ENCODE results near the gene P2RY8.
"Not testable (repeated sequence)": the region's sequence is repeated elsewhere in the genome, so short reads cannot be mapped to it uniquely, and the experiment has no call there.

Gene P2RY8

DNA sequence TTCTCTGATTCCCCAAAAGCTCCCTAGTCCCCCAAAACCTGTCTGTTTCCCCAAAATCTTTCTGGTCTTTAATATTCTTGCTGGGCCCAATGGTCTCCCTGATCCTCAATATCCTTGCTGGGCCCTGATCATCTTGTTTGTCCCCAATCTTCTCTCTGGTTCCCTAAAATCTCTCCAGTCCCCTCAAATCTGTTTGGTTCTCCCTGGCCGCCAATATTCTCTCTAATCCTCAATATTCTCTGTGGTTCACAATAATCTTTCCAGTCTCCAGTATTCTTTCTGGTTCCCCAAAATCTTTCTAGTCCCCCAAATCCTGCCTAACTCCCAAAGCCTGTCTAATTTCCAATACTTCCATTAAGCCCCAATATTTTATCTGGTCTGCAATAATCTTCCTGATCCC, 18.5 kb downstream of the P2RY8 start:
- DNase-seq = no peak

- no peak for DNase-seq
Observed at GRCh38 chrX:1516596-1517104, 20.3 kb downstream of the P2RY8 start.

DNA sequence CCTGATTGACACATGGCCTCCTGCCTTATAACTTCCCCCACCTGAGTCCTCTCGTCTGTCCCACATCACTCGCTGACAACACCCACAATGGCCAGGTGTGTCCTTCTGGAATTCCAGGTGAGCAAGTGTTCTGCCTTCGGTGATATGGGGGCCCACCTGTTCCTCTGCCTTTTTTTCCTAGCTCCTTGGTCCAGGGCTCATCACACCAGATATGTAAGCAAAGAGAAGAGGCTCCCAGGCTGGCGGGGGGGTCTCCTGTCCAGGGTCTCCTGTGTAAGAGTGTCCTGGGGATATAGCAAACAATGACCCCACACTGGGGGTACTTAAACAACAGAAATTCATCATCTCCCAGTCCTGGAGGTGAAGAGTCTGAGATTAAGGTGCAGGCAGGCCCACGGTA, 25.2 kb downstream of the P2RY8 start:
- no peak for DNase-seq

DNA sequence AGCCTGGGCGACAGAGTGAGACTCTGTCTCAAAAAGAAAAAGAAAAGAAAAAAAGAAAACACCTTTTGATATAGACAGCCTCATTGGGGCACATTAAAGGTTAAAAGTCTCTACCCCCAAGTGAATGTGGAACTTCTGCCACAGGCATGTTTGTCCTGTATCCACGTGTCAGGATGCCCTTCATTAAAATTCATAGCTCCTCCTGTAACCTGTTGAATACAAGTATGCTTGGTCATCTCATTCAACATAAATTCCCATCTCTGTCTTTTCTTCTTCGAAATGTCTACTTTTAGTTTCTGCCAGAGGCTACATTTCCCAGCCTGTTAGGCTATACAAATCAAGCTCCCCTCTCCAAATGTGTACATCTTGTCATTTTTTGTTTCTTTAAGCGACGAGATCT, 25.8 kb downstream of the P2RY8 start:
- no peak for DNase-seq

DNA sequence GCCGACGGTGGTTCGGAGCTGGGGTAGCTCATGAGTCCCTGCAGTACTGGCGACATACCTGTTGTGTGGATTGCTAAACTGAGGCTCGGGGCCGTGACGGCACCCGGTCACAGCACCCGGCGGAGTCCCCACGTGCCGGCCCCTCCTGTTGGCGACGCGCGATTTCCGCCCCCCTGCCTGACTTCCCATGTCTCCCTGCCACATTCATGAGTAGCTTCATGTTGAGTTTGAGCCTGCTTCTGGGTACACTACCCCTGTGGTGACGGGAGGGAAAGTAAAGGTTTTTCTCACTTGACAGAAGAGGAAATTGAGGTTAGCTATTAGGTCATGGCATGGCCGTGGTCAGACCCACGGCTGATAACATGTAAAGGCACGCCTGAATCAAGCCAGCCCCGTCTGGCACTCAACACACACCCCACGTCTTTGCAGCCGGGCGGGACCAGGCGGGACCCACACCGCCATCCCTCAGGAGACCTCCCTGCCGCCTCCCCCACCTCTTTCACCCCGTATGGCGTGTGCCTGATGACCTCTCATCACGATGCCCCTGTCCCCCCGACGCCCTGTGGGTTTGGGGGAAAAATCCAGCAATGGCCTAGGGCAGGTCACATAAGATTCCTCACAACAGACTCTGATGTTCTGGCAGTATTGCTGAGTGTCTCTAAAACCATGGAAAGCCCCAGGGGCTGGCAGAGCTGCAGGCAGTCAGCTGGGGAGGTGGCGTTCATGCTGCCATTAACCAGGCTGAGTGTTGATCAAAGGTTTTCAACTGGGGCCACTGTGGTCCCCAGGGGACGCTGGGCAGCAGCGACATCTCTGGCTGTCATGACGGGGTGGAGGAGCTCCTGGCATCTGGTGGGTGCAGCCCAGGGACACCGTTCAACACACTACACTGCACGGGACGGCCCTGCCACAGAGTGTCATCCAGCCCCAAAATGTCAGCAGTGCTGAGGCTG, 29.2 kb downstream of the P2RY8 start:
- no peak for DNase-seq

DNA sequence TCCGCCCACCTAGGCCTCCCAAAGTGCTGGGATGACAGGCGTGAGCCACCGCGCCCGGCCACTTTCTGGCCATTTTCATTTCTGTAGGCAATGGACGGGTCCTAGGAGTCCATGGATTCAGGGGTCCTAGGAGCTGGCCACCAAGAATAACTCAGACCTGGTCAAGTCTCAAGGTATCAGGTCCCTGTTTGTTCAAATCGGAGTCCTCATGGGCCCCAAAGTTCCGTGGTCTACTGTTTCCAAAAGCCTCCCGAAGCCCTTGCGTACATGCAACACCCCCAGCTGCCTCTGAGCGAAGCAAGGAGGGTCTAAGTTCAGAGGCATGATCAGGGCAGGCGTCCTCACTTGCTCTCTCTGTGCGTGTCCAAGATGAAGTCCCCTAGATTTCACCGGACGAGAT, 30.1 kb downstream of the P2RY8 start:
- DNase-seq = no peak

GRCh38 chrX:1502853-1503252, 34.1 kb downstream of the P2RY8 start:
- no peak for DNase-seq

GRCh38 chrX:1502241-1502640, 34.7 kb downstream of the P2RY8 start:
- DNase-seq = no peak

GRCh38 chrX:1500701-1501624, 36.0 kb downstream of the P2RY8 start:
- DNase-seq = no peak

DNA sequence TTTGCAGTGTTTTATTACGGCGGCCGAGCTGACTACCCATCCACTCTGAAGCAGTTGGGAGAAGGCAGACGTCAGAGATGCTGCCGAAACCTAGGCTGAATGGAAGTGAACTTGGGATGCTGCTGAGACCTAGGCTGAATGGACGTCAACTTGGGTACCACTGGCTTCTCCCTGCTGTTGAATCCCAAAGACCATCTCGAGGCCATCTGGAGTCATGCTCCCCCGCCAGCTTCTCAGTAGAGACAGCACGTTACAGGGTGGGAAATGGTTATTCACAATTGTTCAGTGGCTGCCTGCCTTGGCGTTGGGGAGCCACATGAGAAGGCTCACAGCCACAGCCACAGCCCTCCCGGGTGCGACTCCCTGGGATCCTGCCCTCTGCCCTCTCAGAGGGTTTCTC, 40.9 kb downstream of the P2RY8 start:
- DNase-seq = no peak

DNA sequence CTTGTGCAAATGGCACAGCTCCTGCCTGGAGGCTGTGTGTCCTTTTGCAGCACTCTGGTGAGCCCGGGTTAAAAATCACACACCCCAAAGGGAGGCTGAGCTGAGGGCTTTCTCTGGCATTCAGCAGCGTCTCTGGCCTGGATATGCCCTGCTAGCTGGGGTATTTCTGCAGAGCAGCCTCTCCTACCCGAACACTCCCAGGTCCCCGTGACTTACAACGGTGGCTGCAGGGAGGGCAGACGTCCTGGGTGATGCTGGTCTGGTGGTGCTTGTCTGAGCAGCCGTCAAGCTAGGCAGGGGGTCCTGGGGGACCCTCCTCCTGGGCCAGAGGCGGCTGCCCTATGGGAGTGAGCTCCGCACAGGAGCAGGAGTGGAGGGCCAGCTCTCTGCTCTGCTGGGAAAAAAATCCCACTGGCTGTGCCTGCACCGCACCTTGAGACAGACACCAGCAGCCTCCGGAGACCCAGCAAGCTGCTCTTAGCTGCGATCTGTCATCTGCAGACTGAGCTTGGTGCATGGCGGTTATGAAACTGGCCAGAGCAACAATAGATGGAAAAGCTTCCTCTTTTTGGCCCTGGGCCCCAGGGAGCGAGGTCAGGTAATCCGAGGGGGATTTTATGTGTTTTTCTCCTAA, 43.0 kb downstream of the P2RY8 start:
- DNase-seq = no peak

DNA sequence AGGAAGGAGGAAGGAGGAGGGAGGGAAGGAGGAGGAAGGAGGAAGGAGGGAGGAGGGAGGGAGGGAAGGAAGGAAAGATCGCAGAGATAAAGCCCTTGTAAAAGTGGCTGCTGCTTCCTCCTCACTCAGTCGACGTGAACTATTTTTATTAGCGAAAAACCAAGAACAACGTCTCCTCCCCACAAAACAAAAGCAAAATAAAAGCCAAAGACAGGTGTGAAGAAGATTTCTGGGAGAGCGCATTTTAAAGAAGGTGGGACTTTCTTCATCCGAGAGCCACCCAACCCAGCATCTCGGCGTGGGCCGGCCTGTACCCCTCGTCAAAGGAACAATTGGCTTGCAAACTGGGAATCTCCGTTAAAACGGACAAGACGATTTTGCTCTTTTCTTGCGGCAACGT, 43.6 kb downstream of the P2RY8 start:
- no peak for DNase-seq

DNA sequence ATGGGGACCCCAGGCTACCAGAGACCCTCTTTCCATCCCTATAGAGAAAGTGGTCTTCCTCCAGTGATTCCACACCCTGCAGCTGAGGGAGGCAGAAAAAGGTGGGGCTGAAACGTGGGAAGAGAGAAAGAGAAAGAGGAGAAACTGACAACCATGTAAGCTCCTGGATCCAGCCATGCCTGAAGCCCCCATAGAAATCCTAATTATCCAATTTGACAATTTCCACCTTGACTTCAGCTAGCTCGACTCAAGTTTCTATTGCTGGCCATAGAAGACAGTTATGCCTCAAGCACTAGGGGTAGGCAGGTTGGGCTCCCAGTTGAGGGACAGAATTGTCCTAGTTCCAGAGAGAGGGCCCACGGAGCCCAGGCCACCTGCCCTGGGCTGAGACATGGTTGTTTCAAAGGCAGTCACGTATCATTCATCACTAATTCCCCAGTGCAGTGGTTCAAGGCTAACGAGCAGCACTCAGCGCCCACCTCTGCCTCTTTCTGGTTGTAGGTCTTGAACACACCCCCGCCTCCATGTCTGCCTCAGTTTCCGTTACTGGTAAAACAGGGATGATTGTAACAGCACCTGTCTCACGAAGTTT, 44.5 kb downstream of the P2RY8 start:
- no peak for DNase-seq

GRCh38 chrX:1491851-1492349, 45.1 kb downstream of the P2RY8 start:
- DNase-seq = peak; percentile 53

GRCh38 chrX:1491248-1491647, 45.7 kb downstream of the P2RY8 start:
- DNase-seq = not testable (repeated sequence)

- not testable (repeated sequence) for DNase-seq
Observed at GRCh38 chrX:1490723-1491122, 46.3 kb downstream of the P2RY8 start.

DNA sequence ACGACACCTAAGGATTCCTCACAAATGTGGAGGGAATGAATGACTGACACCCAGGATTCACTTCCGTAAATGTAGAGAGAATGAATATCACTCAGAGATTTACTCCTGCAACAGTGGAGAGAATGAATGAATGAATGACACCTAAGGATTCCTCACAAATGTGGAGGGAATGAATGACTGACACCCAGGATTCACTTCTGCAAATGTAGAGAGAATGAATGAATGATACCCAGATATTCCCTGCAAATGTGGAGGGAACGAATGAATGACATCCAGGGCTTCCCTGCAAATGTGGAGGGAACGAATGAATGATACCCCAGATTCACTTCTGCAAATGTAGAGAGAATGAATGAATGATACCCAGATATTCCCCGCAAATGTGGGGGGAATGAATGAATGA, 47.6 kb downstream of the P2RY8 start:
- DNase-seq = not testable (repeated sequence)

- no peak for DNase-seq
Observed at GRCh38 chrX:1488745-1489144, 48.2 kb downstream of the P2RY8 start.

GRCh38 chrX:1488141-1488540, 48.8 kb downstream of the P2RY8 start:
- DNase-seq = no peak

DNA sequence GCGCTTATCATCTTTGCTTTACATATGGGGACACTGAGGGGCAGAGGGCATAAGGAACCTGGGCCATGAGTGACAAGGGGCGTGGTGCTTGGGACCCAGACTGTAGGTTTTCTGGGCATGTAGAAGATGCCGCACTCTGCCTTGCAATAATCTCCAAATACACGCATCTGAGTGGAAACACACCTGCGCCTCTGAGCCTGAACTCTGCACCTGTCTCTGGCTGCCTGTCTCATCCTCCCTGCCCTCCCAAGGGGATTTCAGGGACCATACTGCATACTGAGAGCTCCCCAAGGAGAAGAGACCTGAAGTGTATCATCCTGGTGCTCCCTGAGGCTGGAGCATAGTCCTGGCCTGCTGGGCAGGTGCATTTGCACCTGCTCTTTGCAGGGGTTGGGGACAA, 49.6 kb downstream of the P2RY8 start:
- no peak for DNase-seq

GRCh38 chrX:1486749-1487361, 50.1 kb downstream of the P2RY8 start:
- no peak for DNase-seq

DNA sequence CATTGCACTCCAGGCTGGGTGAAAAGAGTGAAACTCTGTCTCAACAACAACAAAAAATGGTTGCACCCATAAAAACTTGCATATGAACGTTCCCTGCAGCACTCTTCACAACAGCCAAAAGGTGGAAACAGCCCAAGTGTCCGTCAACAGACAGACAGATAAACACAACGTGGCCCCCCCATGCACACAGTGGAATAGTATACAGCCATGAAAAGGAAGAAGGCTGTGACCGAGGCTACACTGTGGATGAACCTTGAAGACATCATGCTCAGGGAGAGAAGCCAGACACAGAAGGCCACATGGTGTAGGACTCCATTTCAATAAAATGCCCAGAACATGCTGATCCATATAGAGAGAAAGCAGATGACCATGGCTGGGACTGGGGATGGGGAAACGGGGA, 50.8 kb downstream of the P2RY8 start:
- no peak for DNase-seq
